Measurements from ENCODE around the gene PSMD6. TPM values are rescaled to one million over a fixed set of nuclear protein-coding genes. Genes with fewer than 3 reads are reported as not detected.
A peak's percentile ranks its signal among the peaks of the same experiment; 100 is the strongest.

The PSMD6 gene
- polyA plus RNA-seq, 1 donor: 71.1 TPM

DNA sequence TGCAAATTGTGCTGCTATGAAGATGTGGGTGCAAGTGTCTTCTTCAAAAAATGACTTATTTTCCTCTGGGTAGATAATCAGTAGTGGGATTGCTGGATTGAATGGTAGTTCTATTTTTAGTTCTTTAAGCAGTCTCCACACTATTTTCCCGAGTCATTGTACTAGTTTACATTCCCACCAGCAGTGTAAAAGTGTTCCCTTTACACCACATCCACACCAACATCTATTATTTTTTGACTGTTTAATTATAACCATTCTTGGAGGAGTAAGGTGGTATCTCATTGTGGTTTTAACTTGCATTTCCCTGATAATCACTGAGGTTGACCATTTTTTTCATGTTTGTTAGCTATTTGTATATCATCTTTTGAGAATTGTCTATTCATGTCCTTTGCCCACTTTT, 19.7 kb upstream of the PSMD6 start:
- no peak for DNase-seq

DNA sequence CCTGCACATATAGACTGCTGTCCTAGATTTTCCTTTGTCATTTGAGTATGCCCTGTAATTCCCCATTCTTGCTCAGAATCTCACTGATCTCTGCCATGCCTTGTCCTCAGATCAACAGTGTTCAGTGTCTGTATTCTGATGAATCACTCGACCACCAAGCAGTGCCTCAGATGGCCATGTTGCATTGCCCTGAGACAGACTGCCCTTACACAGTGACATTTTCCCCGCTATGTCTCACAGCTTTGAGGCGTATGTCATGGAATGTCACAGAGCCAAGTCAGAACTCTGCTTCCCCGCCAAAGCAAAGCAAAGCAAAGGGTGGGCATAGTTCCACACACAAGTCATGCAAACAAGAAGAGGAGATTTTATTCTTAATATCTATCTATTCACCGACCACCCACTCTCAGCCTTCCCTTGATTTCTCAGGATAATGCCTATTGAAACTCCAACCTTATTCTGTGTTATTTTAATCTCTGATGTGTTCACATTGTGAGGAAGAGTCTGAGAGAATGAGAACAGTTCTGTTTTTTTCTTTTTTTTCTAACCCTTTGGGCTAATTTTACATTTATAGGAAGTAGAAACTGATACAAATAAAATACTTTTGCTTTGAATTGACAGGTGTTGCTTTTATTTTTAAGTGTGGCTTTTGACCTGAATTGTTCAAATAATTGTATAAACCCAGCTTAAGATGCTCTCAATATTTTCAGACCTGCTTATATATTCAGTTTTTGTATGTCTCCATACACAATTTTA, 16.9 kb upstream of the PSMD6 start:
- peak; percentile 41 for DNase-seq

DNA sequence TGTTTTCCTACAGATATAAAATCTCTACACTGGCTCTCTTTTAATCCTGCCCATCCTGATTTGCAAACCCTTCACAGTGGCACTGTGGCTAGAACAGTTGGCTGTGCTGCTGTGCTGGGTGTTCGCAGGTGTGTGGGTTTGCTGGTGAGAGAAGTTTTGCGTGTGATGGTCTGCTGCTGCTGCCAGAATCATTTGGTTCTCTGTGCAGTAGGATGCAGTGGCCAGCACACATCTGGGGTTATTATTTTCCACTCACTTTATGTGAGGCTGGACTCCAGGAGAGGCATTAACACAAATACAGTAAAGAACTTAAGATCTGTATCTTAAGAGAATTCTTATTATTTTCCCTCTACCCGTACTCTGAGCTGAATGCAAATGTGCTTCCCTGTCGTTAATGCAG, 16.0 kb upstream of the PSMD6 start:
- DNase-seq: peak; percentile 32

DNA sequence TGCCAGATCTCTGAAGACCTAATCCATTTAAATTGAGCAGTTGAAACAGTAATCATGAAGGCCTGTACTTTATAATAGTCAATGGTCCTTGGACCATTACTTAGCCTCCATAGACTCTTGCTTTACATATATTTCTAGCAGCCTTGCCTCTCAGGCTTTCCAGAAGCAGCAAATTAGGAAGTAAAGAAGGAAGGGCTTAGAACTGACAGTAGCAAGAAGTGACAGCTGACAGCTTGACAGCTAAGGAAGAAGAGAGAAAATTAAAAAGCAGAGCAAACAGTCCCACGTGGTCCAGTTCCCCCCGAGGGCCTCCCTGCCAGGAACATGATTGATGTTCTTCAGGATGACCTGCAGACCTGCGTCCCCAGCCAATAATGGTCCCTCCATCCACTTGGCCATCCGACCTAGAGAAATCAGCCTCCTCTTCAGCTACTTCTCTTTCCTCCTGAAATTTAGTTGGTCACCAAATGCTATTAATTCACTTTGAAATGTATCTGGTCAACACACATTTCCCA, 15.0 kb upstream of the PSMD6 start:
- DNase-seq: no peak

DNA sequence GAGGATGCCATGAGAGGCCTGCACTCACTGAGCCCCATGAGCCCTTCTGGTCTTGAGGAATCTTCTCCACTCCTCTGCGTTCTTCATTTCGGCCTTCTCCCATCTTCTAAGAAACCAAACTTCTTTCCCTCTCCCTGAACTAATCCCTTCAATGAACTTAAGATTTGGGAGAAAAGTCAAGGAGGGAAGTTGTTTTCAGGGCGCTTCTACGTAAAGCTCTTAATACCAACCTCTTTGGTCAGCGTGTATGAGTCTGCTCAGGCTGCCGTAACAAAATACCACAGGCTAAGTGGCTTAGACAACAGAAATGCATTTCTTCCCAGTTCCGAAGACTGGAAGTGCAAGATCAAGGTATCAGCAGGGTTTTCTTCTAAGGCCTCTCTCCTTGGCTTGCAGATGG, 13.8 kb upstream of the PSMD6 start:
- no peak for DNase-seq

DNA sequence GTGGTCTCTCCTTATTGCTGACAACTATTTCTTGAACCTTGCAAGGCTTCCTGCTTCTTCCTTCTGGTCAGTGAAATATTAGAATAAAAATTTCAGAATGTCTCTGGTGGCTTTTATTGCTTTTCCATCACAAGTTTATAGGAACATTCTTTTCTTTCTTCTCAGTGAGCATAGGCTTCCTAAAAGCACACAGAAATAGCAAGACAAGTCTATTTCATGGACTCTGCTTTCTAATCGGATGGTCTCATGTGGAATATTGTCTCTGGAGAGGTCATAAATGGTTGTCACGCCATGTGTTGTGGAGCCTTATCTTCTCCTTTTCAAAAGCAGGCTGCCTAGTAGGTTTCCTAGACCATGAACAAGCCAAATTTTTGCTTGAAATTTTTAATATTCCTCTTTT, 9.8 kb upstream of the PSMD6 start:
- DNase-seq: no peak

DNA sequence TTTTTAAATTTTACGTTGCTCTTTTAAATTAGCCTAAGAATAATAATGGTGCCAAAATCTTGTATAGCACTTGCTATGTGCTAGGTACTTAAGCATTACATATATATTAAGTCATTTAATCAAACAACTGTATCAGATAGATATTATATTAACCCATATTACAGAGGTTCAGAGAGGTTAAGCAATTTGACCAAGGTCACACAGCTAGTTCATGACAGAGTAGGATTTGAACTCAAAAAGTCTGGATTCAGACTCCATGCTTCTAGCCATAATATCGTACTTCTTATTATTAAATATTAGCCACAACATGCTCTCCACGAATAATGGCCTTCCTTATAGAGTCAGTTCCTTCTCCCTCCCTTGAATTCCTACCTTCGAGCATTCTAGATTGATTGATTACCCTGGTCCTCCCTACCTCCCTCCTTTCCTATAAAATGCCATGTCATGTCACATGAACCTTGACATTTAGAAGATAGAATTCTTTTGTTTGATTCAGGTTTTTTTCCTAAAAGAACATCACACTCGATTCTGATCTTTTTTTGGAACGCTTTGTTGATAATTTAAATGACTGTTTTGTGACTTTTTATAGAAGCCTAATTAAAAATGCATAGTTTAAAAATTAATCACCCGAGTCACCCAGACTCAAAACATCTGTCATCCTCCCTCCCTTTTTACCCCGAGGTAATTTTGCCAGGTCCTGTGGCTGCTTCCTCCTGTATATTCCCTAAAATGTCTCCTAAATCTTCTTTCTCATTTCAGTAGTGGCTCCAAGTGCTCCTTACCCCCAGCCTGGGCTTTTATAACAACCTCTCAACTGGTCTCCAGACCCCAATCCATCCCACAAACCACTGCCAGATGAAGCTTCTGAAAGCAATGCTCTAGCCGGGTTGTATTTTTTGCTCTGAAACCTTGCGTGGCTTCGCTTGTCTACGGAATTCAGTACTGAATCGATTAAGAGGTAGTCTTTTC, 8.5 kb upstream of the PSMD6 start:
- DNase-seq: no peak

DNA sequence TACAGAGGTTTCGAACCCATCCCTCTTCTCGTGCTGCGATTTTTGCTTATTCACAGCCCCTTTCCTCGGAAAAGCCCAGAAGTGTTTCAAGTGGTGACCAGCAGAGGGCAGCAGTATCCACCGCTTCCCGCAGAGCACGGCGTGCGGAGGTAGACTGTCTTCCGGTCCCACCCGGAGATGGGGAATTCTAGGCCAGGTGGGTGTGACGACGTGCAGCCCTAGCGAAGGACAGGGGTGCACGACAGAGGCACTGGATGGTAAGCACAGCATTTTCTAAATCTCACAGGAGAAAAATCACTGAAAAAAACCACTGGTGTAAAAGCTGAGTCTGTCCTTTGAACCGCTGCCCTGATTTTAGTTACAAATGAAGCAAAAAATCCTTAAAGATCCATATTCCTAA, 7.4 kb upstream of the PSMD6 start:
- DNase-seq: peak; percentile 77

DNA sequence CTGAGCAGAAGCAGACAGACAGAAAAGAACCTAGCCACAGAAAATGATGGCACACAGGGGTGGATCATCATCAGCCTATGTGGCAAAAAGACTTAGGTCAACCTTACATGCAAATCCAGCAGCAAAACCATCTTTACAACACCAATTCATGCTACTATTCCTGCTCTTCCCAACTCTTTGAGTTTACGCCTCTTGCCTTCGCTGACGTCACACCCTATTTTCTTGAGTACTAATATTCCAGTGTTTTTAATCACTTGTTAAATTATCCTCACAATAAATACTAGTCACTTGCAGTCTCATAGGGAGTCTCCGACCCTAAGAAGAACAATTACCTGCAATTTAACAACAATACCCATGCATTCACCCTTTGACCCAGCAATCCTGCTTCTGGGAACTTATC, 6.0 kb upstream of the PSMD6 start:
- no peak for DNase-seq

DNA sequence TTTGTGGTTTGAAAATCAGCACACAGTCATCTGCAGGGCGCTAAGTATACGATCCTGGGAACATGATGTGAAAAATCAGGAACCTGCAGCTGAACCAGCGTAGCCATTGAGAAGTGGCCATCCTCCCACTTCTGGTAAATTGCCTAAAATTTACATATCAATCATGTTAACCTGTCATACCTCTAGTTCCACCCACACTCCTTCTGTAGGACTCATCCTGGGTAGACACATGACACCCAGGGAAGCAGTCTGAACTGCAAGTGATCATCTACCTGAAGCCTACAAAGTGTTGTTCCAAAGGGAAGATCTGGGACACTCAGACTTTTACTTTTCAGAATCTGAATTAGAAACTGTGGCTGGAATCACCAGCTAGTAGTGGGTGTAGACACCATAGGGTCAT, 5.5 kb upstream of the PSMD6 start:
- DNase-seq: no peak

DNA sequence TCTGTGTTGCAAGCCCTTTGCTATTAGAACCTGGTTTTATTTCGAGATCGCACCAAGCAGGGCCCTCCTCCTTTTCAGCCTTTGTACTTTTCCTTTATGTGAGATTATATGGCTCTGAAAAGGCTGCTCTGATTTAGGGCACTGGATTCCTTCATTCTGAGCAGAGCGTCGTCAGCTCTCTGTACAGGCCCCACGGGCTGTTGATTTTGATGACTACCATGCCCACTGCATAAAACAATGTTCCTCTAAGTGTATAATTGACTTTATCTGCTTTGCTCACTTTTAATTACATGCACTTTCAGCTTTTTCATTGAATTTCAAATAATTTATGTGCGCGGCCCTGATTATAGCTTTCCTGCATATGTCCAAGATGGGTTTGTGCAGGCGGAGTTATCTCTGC, 4.4 kb upstream of the PSMD6 start:
- no peak for DNase-seq

DNA sequence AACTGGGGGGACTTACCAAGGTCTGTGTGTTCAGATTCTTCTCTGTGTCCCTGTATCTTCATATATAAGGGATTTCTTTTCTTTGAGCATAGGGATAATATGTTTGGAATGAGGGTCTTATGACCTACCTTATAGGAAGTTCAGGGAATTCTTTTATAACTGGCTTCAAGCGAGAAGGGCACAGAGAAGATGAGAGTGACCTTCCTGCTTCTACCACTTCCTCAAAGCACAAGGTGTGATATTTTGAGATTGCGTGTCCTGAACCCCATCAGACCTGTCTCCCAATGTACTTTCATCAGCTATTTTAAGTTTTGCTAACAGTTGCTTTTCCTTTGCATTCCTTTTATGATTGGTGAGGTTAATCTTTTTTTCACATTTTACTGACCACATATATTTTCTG, 3.1 kb upstream of the PSMD6 start:
- no peak for DNase-seq

DNA sequence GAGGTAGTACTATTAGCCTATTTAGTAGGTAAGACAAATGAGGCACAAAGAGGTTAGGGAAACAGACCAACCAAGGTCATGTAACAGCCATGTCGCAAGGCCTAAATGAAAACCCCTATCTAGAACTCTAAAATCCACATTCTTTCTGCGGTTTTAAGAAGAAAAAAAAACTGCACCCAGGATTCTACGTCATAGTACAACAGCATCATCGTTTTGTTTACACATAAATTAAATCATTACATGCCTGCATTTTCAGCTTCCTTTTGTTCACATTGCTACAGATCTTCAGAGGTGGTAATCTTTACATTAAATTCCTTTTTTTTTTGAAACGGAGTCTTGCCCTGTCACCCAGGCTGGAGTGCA, 548 bp upstream of the PSMD6 start:
- DNase-seq: no peak

DNA sequence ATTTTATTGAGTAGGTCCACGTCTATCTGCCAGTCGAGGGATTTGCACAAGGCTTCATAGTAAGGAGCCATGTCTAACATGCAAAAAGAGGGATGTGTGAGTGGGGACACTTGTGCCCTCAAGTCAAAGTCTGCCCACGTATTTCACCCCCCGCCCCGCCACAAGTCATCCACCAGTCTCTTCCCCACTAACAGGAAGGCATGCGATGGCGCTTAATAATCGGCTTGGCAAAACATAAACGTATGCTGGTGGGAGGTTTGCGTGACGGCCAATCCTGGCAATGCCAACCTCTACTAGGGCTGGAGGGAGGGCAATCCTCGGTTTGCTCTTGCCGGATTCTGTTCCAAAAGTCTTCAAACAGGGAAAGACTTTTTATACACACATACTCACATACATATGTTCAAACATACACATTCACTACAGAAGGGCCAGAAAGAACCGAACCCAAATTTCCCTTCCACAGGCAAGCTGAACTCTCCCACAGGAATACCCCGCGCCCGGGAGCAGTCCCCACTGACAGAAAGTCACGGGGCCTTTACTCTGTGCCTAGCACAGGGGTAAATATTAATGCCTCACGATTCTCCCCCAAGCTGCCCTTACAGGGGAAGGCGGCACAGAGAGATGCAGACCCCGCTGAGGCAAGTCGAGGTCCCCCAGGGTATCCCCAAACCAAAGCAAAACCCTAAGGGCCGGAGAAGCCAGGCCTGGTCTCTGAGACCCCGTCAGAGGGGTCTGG, 675 bp downstream of the PSMD6 start:
- no peak for DNase-seq

DNA sequence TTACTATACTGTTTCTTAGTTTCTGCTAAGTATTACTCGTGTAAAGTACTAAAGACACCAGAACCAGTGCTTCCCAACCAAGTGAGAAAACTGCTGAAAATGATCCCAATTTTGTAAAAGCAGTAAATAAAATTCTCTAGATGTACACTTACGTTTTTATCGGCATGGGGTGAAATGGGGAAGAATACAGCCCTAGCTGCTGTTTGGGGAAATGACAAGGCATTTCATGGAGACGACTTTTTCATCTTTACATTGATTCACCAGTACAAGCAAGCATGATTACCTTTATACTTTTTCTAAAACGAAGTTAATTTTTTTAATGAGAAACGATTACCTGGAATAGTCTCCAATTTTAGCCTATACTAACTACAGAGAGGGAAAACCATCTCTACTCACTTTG, 1.4 kb downstream of the PSMD6 start:
- DNase-seq: no peak

DNA sequence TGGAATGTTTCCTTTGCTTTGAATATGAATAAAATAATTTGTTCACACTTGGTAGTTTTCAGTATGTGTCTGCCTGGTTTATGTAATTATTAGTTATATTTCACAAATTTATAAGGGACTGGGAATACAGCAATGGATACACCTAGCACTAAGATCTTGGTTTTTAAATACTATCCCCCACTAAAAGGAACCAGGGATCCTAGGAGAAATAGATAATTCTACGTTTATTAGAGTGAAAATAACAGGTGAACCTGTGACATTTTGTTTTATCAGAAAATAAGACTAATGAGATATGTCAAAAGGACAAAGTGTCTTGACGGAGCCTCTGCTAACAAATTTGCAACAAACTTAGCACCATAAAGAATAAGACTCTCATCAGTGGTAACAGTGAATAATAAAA, 3.4 kb downstream of the PSMD6 start:
- DNase-seq: no peak

DNA sequence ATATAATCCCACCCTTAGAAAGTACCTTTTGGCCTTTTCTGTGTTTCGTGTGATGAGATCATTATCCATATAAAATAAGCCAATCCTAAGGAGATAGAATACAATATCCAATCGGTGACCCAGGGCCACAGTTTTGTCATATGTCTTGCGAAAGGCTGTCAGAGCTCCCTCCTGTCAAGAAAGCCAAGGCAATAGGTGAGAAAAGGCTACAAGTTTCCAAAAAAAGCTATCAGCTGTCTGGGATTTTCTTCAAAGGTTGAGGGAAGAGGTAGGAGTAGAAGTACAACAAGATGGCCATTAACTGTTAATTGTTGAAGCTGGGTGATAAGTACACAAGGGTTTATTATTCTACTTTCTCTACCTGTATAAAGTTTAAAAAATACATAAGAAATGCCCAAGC, 4.0 kb downstream of the PSMD6 start:
- no peak for DNase-seq

DNA sequence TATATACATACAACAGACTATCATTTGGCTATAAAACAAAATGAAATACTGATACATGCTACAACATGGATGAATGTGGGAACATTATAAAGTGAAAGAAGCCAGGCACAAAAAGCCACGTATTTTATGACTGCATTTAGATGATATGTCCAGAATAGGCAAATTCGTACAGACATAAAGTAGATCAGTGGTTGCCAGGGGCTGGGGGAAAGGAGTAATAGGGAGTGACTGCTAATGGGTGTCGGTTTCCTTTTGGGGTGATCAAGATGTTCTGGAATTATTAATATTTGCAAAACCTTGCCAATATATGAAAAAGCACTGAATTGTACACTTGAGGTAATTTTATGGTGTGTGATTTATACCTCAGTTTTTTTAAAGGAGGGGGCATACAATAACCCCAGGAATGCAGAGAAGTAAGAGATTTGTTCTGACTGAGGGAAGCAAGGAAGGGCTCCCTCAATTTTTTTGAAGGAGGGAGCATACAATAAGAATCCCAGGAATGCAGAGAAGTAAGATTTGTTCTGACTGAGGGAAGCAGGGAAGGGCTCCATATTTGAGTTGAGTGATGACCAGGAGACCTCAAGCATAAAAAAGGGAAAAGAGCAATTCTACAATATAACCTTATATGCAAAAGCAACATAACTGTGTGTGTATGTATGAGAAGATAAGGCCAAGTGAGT, 6.2 kb downstream of the PSMD6 start:
- DNase-seq: no peak

DNA sequence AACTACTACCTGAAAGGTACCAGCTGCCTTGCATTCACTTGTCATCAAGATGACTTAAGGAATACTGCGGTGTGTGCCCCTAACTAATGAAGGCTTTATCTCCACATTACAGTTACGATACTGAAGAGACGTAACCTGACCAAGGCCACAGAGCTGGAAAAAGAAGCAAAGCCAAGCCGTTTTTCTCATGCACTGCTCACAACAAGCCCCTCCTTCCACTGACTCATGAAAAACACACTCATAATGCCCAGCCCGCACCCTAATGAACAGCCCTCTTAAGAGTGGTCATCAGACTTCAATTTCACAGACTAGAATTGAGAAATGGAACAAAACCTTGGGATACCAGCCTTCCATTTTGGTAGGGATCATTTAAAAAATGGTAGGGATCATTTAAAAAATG, 11.6 kb downstream of the PSMD6 start:
- DNase-seq: no peak

DNA sequence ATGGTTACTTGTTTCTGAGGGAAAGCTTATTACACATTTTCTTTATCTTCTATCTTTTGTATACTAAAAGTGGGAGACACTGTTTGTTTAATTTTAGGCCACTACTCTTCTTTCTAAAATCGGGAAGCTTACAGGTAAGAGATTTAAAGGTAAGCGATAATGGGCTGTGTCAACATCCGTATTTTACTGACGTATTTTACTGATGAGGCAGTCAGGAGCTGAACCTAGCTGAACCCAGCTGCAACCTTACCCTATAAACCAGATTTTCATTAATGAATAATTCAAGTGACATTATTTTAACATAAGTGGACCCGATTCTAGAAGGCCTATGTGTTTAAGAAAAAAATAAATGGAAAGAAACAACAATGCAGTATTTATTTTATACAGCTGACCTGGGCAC, 13.1 kb downstream of the PSMD6 start:
- no peak for DNase-seq

DNA sequence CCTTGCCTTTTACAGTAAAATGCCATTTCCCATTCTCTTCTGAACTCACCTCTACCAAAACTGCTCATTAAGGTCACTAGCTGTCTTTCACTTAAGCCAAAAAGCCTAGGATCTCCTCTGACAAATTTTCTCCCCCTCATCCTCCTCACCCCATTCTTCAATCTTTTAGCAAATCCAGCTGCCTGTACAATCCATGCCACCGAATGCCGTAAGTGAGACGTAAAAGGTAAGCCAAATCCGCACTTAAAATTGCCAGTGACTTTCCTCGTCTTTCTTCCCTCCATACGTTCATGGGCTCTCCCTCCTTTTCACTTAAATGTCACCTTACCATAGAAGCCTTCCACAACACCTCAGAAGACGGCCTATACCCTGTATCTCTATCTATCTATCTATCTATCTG, 13.8 kb downstream of the PSMD6 start:
- DNase-seq: no peak

Measured in hindlimb muscle (tissue), 1 donor.